NT2/D1 (cell line): ENCODE measurements around the gene TMX2.

Experiments
- SUZ12 ChIP-seq: IDR thresholded peaks from 2 replicates; pipeline ENCODE4 v1.6.1; 2011; ENCODE audit not compliant: insufficient read length, insufficient read depth; ENCODE audit errors: extremely low read depth
- YY1 ChIP-seq: IDR thresholded peaks from 2 replicates; pipeline ENCODE4 v1.6.1; 2011; ENCODE audit not compliant: insufficient read length, insufficient read depth
- ZNF274 ChIP-seq: IDR thresholded peaks from 2 replicates; pipeline ENCODE4 v1.6.1; 2011; ENCODE audit warnings: mild to moderate bottlenecking, low read depth, low read length

DNA sequence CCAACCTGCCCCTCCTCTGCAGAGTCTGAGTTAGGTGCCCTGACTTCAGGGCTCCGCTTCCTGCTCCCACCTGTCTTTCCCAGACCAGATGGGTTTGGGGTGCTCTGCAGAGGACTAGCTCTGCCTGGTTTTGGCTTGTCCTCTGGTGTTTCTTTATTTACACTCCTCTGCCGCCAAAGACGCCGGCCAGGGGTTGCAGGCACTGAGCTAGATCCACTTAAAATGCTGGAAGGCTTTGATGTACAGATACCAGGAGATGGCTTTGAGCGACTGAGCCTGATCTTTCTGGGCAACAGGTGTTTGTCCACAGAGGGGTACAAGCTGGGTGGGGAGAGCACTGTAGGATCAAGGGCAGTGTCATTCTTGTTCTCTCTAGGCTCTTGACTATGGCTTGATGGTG is 32.8 kb downstream of the TMX2 start:
- TF ChIP-seq ZNF274 (no peak), YY1 (no peak), SUZ12 (no peak)
